ENCODE data around the gene BIN1. TPM values are rescaled to one million over a fixed set of nuclear protein-coding genes. Genes with fewer than 3 reads are reported as not detected.

BIN1 gene
- total RNA-seq, 2 experiments from 2014 or later, result 95.2 to 102 TPM

DNA sequence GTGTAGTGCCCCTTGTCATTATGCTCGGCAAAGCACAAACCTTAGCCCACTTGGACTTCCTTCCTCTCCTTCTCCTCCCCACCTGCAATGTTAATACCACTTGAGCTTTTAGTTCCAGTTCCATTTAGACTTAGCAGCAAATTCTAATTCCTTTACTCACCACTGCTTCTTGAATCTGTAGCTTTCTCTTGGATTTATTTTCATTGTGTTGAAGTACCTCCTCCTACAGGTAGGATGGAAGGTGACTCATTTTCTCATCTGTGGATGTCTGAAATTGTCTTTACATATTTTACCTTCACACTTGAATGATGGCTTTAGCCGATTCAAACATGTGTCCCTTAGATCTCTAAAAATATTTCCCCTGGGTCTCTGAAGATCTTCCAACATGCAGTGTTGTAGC lies 32.8 kb upstream of the BIN1 start:
- H3K36me3 Mint-ChIP-seq (ENCODE audit: low read depth), result no peaks in the 10 kb centered on the region
- intact Hi-C loops (cut with micrococcal nuclease), result no loop called here
- POLR2A ChIA-PET, result no interaction called here
- CTCF ChIA-PET, result interaction anchor here (0.9 to 3.4 kb wide), 3 partner anchors 8 to 72 kb away, joined by 3 to 17 read pairs (median 5); no protein-coding TSS in a partner anchor
- no peak for ATAC-seq
- H3K27ac Mint-ChIP-seq, result no peak overlapping the region
- no peak for DNase-seq
- H3K9me3 Mint-ChIP-seq, result no peaks in the 10 kb centered on the region
- TF ChIP-seq, protein P1, sequence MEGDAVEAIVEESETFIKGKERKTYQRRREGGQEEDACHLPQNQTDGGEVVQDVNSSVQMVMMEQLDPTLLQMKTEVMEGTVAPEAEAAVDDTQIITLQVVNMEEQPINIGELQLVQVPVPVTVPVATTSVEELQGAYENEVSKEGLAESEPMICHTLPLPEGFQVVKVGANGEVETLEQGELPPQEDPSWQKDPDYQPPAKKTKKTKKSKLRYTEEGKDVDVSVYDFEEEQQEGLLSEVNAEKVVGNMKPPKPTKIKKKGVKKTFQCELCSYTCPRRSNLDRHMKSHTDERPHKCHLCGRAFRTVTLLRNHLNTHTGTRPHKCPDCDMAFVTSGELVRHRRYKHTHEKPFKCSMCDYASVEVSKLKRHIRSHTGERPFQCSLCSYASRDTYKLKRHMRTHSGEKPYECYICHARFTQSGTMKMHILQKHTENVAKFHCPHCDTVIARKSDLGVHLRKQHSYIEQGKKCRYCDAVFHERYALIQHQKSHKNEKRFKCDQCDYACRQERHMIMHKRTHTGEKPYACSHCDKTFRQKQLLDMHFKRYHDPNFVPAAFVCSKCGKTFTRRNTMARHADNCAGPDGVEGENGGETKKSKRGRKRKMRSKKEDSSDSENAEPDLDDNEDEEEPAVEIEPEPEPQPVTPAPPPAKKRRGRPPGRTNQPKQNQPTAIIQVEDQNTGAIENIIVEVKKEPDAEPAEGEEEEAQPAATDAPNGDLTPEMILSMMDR (IDR thresholded peaks at IDR 0.05), result no peak
- H3K27me3 Mint-ChIP-seq, result no peaks in the 10 kb centered on the region
- no peaks in the 10 kb centered on the region for H3K4me1 Mint-ChIP-seq (ENCODE audit: low read depth)
- no peak overlapping the region for H3K4me3 Mint-ChIP-seq

DNA sequence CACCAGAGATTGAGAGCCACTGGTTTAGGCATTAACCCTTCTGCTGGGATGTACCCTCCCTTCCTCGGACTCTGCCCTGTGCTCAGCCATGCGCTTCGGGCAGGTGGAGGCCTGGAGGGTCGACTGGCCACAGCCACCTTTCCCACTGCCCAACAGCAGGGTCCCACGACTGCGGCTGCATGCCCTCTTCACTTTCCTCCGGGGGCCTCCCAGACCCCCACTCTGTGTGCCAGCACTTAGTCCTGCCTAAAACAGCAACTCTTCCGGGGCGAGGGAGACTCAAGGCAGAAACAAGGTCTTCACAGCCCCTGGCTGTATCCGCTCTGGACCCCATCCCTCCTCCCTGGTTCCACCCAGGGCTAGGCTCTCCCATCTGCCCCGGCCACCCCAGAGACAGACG lies 31.3 kb upstream of the BIN1 start:
- TF ChIP-seq, protein P1 (IDR thresholded peaks at IDR 0.05), result no peak
- intact Hi-C loops (cut with micrococcal nuclease), result no loop called here
- POLR2A ChIA-PET, result no interaction called here
- no peak for ATAC-seq
- Mint-ChIP-seq H3K4me3 (no peak overlapping the region), H3K4me1 (ENCODE audit: low read depth) (no peaks in the 10 kb centered on the region), H3K27ac (no peak overlapping the region), H3K36me3 (ENCODE audit: low read depth) (no peaks in the 10 kb centered on the region), H3K9me3 (no peaks in the 10 kb centered on the region), H3K27me3 (no peaks in the 10 kb centered on the region)
- CTCF ChIA-PET, result interaction anchor here (3.4 kb wide), 1 partner anchor 70 kb away, joined by 17 read pairs; no protein-coding TSS in a partner anchor
- DNase-seq, result no peak

DNA sequence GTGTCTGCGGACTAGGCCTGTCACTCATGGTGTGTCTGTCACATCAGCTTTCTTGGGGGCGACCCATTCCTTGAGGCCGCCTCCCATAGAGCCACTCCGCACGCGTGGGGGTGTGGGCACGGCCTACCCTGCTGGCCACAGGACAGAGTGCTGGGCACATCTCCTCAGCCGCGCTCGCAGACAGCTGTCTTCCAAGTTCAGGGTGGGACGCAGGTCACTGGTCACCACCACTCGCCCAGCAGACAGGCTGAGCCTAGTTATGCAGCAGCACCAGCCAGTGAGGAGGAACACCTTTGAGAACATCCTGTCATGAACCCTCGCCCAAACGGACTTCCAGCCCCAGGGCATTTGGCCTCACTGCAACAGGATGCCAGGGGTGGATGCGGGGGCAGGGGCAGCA lies 30.8 kb upstream of the BIN1 start:
- intact Hi-C loops (cut with micrococcal nuclease), result no loop called here
- no peaks in the 10 kb centered on the region for H3K4me1 Mint-ChIP-seq (ENCODE audit: low read depth)
- TF ChIP-seq, protein P1 (IDR thresholded peaks at IDR 0.05), result no peak
- H3K27me3 Mint-ChIP-seq, result no peaks in the 10 kb centered on the region
- no peak overlapping the region for H3K27ac Mint-ChIP-seq
- H3K9me3 Mint-ChIP-seq, result no peaks in the 10 kb centered on the region
- POLR2A ChIA-PET, result no interaction called here
- ATAC-seq, result no peak
- CTCF ChIA-PET, result no interaction called here
- DNase-seq, result no peak
- H3K36me3 Mint-ChIP-seq (ENCODE audit: low read depth), result no peaks in the 10 kb centered on the region
- no peak overlapping the region for H3K4me3 Mint-ChIP-seq

DNA sequence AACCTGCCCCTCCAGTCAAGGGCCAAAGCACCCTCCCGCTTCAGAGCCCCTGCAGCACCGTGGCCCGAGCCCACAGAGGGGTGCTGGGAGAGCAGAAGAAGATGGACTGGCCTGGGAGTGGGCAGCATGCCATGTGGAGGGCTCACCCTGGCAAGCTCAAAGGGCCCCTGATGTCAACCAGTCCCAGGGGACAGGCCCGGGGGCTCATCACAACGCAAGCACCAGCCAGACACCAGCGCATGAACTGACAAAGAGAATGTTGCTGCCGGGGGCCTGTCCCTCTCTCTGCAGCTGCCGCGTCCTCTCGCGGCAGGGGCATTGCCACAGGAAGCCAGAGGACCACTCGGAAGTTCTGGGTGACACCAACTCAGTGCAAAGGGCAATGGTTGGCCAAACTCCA lies 30.3 kb upstream of the BIN1 start:
- no peaks in the 10 kb centered on the region for H3K36me3 Mint-ChIP-seq (ENCODE audit: low read depth)
- no peak overlapping the region for H3K27ac Mint-ChIP-seq
- ChIA-PET CTCF (no interaction called here), POLR2A (no interaction called here)
- no peak overlapping the region for H3K4me3 Mint-ChIP-seq
- intact Hi-C loops (cut with micrococcal nuclease), result no loop called here
- TF ChIP-seq, protein P1 (IDR thresholded peaks at IDR 0.05), result no peak
- no peak for DNase-seq
- ATAC-seq, result no peak
- H3K4me1 Mint-ChIP-seq (ENCODE audit: low read depth), result no peaks in the 10 kb centered on the region
- no peaks in the 10 kb centered on the region for H3K9me3 Mint-ChIP-seq
- H3K27me3 Mint-ChIP-seq, result no peaks in the 10 kb centered on the region

DNA sequence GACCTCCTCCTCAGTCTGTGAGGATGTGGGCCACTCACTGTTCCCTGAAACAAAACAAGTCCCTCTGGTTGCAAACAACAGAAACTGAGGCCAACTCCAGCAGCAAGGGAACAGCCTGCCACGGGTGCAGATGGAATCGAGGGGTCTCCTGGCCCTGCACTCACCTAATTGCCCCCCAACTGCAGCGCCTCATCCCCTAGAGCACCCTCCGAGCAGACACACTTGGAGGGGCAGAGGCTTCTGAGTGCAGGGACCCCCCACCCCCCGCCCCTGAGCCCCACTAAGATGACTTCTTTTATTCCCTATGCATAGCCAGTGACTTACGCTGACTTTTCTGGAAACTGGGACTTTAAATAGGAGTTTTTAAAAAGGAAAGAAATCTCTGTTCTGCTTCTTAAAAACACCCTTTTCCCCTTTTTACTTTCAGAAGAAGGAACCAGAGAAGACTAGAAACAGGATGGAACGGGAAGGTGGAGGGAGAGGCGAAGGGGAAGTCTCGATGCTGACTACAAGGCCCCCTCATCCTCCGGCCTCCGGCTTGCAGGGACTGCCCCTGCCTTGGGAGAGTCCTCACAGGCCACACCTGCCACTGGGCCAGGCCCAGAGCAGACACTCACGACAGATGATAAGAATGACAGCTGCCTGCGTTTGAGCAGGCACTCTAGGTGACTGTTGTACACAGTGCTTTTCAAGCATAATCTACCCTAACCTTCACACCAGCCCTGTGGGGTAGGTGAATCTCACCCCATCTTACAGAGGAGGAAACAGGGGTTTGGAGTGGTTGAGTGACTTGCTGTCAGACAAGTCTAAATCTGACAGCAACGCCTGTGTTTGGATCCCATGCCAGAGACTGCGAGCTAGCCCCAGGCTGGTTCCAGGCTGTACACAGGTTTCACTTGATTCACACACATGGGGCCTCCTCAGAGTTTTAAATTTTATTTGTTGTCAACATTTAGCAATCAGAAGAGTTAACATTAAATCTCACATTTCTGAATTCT lies 28.2 kb upstream of the BIN1 start:
- ATAC-seq (no peak), DNase-seq (no peak)
- CTCF ChIA-PET, result no interaction called here
- Mint-ChIP-seq H3K9me3 (no peaks in the 10 kb centered on the region), H3K27me3 (no peaks in the 10 kb centered on the region), H3K4me1 (ENCODE audit: low read depth) (no peaks in the 10 kb centered on the region), H3K36me3 (ENCODE audit: low read depth) (no peaks in the 10 kb centered on the region), H3K4me3 (no peak overlapping the region), H3K27ac (no peak overlapping the region)
- POLR2A ChIA-PET, result no interaction called here
- TF ChIP-seq, protein P1 (IDR thresholded peaks at IDR 0.05), result no peak
- intact Hi-C loops (cut with micrococcal nuclease), result no loop called here
